RPMI7951 (cell line): ENCODE data around the gene ABCC3. TPM values are rescaled to one million over a fixed set of nuclear protein-coding genes. Genes with fewer than 3 reads are reported as not detected.

ENCODE experiments used
- DNase-seq: peaks from one replicate; pipeline ENCODE4 v3.0.0-alpha.2; 2012; ENCODE audit warnings: low read depth
- total RNA-seq: library from RNA; depleted of rRNA; stranded (reverse); fragments of >200 nt; shearing (Covaris generic); gene quantifications from 2 replicates; pipeline ENCODE4 v1.2.3, GENCODE V29; 2014; rRNA removed

The ABCC3 gene
- total RNA-seq, 1 experiment from 2014 or later: 28.4 TPM

DNA sequence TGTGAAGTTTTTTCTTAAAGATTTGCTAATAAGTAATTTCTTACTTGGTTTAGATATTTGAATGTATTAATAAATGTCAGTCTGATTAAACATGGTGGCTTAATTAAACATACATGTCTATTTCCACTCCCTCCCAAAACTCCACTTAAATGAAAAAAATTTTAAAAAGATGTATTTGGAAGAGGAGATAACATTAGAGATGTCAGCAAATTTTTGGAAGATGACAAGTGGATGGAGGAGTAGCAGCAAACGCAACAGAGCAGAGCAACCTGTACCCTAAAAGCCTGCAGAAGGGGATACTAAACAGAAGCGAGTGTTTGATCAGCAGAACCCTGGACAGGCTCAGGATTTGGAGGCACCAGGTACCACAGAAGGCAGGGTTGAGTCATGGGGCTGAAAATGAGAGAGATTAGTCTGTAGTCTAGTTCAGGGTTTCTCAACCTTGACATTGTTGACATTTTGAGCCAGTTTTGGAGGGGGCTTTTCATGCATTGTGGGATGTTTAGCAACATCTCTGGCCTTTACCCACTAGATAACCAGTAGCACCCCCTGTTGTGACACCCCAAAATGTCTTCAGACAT, 102.5 kb downstream of the ABCC3 start:
- no peak for DNase-seq

DNA sequence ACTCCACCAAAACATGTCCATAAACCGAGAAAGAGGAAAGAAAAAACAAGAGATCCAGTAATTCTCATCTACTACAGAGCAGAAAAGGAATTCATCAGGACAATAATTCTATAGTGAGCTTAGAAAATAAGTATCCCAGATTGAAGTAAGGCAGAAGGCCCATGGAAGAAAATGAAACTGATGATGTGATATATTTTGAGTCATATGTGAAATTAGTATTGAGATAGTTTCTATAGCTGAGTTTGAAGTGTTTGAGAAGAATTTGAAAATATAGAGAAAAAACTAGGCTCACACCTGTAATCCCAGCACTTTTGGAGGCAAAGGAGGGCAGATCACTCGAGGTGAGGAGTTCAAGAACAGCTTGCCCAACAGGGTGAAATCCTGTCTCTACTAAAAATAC, 104.4 kb downstream of the ABCC3 start:
- no peak for DNase-seq

Other genes with a start within 250 kb of the ABCC3 start
- 141 and 143 TPM in 2 replicates for gene LRRC59, start 237.4 kb upstream of the ABCC3 start, total RNA-seq
- 19.4 and 20.4 TPM in 2 replicates for gene ACSF2, start 208.7 kb upstream of the ABCC3 start, total RNA-seq
- not detected in 2 replicates for gene CHAD, start 166.0 kb upstream of the ABCC3 start, total RNA-seq
- gene RSAD1, start 156.0 kb upstream of the ABCC3 start, total RNA-seq: 10.0 and 11.1 TPM in 2 replicates
- gene MYCBPAP, start 126.4 kb upstream of the ABCC3 start, total RNA-seq: 0.29 TPM in 1 of 2 replicates, not detected in the other
- not detected in 2 replicates for gene EPN3, start 102.1 kb upstream of the ABCC3 start, total RNA-seq
- gene SPATA20, start 87.7 kb upstream of the ABCC3 start, total RNA-seq: 15.5 and 20.5 TPM in 2 replicates
- gene CACNA1G, start 74.2 kb upstream of the ABCC3 start, total RNA-seq: under 0.01 and 0.12 TPM in 2 replicates
- 26.0 and 30.0 TPM in 2 replicates for gene ANKRD40, start 73.0 kb downstream of the ABCC3 start, total RNA-seq
- gene LUC7L3, start 84.7 kb downstream of the ABCC3 start, total RNA-seq: 18.4 and 21.7 TPM in 2 replicates
- not detected in 2 replicates for gene ANKRD40CL, start 132.6 kb downstream of the ABCC3 start, total RNA-seq
- gene WFIKKN2, start 200.7 kb downstream of the ABCC3 start, total RNA-seq: not detected in 2 replicates
- 4.3 and 10.7 TPM in 2 replicates for gene TOB1, start 231.5 kb downstream of the ABCC3 start, total RNA-seq